Stomach (tissue), 9 donors: ENCODE measurements around the gene CYTH3. TPM values are rescaled to one million over a fixed set of nuclear protein-coding genes. Genes with fewer than 3 reads are reported as not detected.
"Not testable (repeated sequence)": the region's sequence is repeated elsewhere in the genome, so short reads cannot be mapped to it uniquely, and the experiment has no call there.

Experiments used
- DNase-seq, 2 donors: peaks; one replicate each; pipeline versions ENCODE4 v3.0.0 to v3.0.0-alpha.2; 2013 to 2019
- H3K27ac ChIP-seq, 5 donors: fragments of 200-600 bp in 4 of 5; sonication (generic) in 4 of 5; one replicate each; pipeline ENCODE4 v1.5.1; 2013 to 2019; ENCODE audit warnings: mild to moderate bottlenecking in 1 of 5, moderate library complexity in 1 of 5
- H3K27me3 ChIP-seq, 3 donors: fragments of 200-600 bp; sonication (generic); one replicate each; pipeline ENCODE4 v1.5.1; 2017 to 2019; ENCODE audit warnings: mixed run types in 1 of 3
- H3K36me3 ChIP-seq, 4 donors: fragments of 200-600 bp; sonication (generic); 1 replicate in 3 of 4; 2 replicates in 1 of 4; pipeline ENCODE4 v1.5.1; 2016 to 2019
- H3K4me1 ChIP-seq, 4 donors: fragments of 200-600 bp; sonication (generic); one replicate each; pipeline ENCODE4 v1.5.1; 2016 to 2019
- H3K4me3 ChIP-seq, 4 donors: fragments of 200-600 bp; sonication (generic) in 3 of 4; one replicate each; pipeline ENCODE4 v1.5.1; 2016 to 2019; ENCODE audit warnings: mild to moderate bottlenecking in 1 of 4
- H3K9me3 ChIP-seq, 4 donors: fragments of 200-600 bp; sonication (generic); one replicate each; pipeline ENCODE4 v1.5.1; 2016 to 2019
- CTCF ChIP-seq, 7 experiments: fragments of 450-650 bp in 4 of 7; fragments of 200-600 bp in 3 of 7; sonication (generic) in 3 of 7; IDR thresholded peaks; one replicate each; pipeline ENCODE4 v1.5.1; 2016 to 2019; ENCODE audit warnings: antibody characterized with exemption in 7 of 7, control low read depth in 2 of 7, mild to moderate bottlenecking in 1 of 7
- EP300 ChIP-seq: sonication (generic); formaldehyde crosslinking; IDR thresholded peaks from one replicate; pipeline ENCODE4 v1.6.1; 2017; ENCODE audit warnings: antibody characterized with exemption
- POLR2A ChIP-seq, 4 donors: fragments of 450-650 bp; IDR thresholded peaks; one replicate each; pipeline ENCODE4 v1.6.1; 2016; ENCODE audit warnings: antibody characterized with exemption in 4 of 4, control low read depth in 2 of 4, mild to moderate bottlenecking in 1 of 4, moderate library complexity in 1 of 4
- POLR2AphosphoS5 ChIP-seq, 3 donors: sonication (generic); formaldehyde crosslinking; IDR thresholded peaks; one replicate each; pipeline ENCODE4 v1.6.1; 2016; ENCODE audit warnings: antibody characterized with exemption in 3 of 3
- WGBS, 5 donors: extraction: QIAGEN DNeasy Blood & Tissue Kit in 3 of 5; methylation state at CpG; one replicate each; pipeline versions ENCODE4 v1.1.5 to v1.1.7; 2013 to 2018; 5-methylcytosine and 5-hydroxymethylcytosine counted together
- intact Hi-C: fragments of 100-400 bp; cut with DNase I; formaldehyde crosslinking; loops from one replicate; pipeline ENCODE4 v1.15.1; 2023; ENCODE audit warnings: low total_unique reads
- polyA plus RNA-seq, 3 donors: library from polyadenylated mRNA; stranded (reverse); fragments of 200-250 nt; gene quantifications; one replicate each; pipeline ENCODE4 v1.2.3, GENCODE V29; 2013
- total RNA-seq, 5 donors: library from RNA; depleted of rRNA; stranded (reverse); fragments of >200 nt; gene quantifications; one replicate each; pipeline versions ENCODE4 v1.1.0 to v1.2.3, GENCODE V29; 2014 to 2016
- donor health status: healthy with polysubstance abuse.
- donor health status: Bipolar disorder and iron deficiency.
- donor health status: healthy.

Gene CYTH3
- total and polyA plus RNA-seq, 8 donors: 5.1 to 33.8 (median 16.1) TPM

GRCh38 chr7:6226194-6226799 is 46.1 kb downstream of the CYTH3 start:
- intact Hi-C loops: no loop called here
- no peaks in the 10 kb centered on the region for H3K36me3 ChIP-seq
- no peaks in the 10 kb centered on the region for H3K9me3 ChIP-seq
- 24 to 42% (median 35%) methylated on average over 3 of the region's 3 CpGs for WGBS, 5 donors
- H3K4me3 ChIP-seq: no peak overlapping the region
- no peaks in the 10 kb centered on the region for H3K27me3 ChIP-seq
- H3K27ac ChIP-seq: peak overlapping the region in 4 of 5 donors; percentile 3 to 59 (median 36)
- TF ChIP-seq CTCF (IDR thresholded peaks at IDR 0.05) (no peak), POLR2AphosphoS5 (IDR thresholded peaks at IDR 0.05) (peak in 2 of 3 donors; percentile 61 to 69), POLR2A (IDR thresholded peaks at IDR 0.05) (no peak)
- DNase-seq: peak in 1 of 2 donors; percentile 73
- peaks cover 19 to 65% (median 44%) of the 10 kb centered on the region in 4 donors for H3K4me1 ChIP-seq

- DNase-seq, H3K9me3 ChIP-seq, H3K27me3 ChIP-seq, H3K4me3 ChIP-seq, H3K27ac ChIP-seq, H3K36me3 ChIP-seq, intact Hi-C loops: not testable (repeated sequence)
- H3K4me1 ChIP-seq: peaks cover 8 to 51% (median 28%) of the 10 kb centered on the region in 4 donors
- 57 to 73% (median 63%) methylated on average over 4 of the region's 4 CpGs for WGBS, 5 donors
Measured at GRCh38 chr7:6223411-6223810, 49.0 kb downstream of the CYTH3 start.

- H3K4me3 ChIP-seq, DNase-seq, H3K36me3 ChIP-seq, H3K27me3 ChIP-seq, intact Hi-C loops, H3K27ac ChIP-seq, H3K9me3 ChIP-seq: not testable (repeated sequence)
- WGBS, 5 donors: 91 to 98% (median 97%) methylated on average over 18 to 22 of the region's 25 CpGs
- H3K4me1 ChIP-seq: peaks cover 8 to 51% (median 24%) of the 10 kb centered on the region in 4 donors
Measured at GRCh38 chr7:6223010-6223409, 49.4 kb downstream of the CYTH3 start.

- WGBS, 5 donors: 71 to 86% (median 79%) methylated on average over 9 of the region's 9 CpGs
- no peaks in the 10 kb centered on the region for H3K9me3 ChIP-seq
- no peaks in the 10 kb centered on the region for H3K27me3 ChIP-seq
- TF ChIP-seq CTCF (IDR thresholded peaks at IDR 0.05) (no peak), POLR2AphosphoS5 (IDR thresholded peaks at IDR 0.05) (no peak), POLR2A (IDR thresholded peaks at IDR 0.05) (no peak), EP300 (no peak)
- no peaks in the 10 kb centered on the region for H3K36me3 ChIP-seq
- no peak overlapping the region for H3K4me3 ChIP-seq
- DNase-seq: no peak
- peaks cover 8 to 46% (median 16%) of the 10 kb centered on the region in 4 donors for H3K4me1 ChIP-seq
- H3K27ac ChIP-seq: peak overlapping the region in 1 of 5 donors; percentile 20
- intact Hi-C loops: no loop called here
Measured at GRCh38 chr7:6221340-6222319, 50.8 kb downstream of the CYTH3 start.

GRCh38 chr7:6218329-6218728 is 54.1 kb downstream of the CYTH3 start:
- Histone ChIP-seq H3K9me3 (no peaks in the 10 kb centered on the region), H3K4me1 (peaks cover 0 to 31% (median 3%) of the 10 kb centered on the region in 4 donors), H3K36me3 (no peaks in the 10 kb centered on the region), H3K27me3 (no peaks in the 10 kb centered on the region), H3K4me3 (no peak overlapping the region), H3K27ac (no peak overlapping the region)
- TF ChIP-seq POLR2AphosphoS5 (IDR thresholded peaks at IDR 0.05) (no peak), POLR2A (IDR thresholded peaks at IDR 0.05) (no peak), EP300 (no peak), CTCF (IDR thresholded peaks at IDR 0.05) (no peak)
- 77 to 90% (median 80%) methylated on average over 3 of the region's 3 CpGs for WGBS, 5 donors
- no peak for DNase-seq
- intact Hi-C loops: loop anchor here (10.0 kb wide), 1 partner anchor 46 kb away; no protein-coding TSS in a partner anchor
